ENCODE results near the gene SLC9A9.
"Not testable (repeated sequence)": the region's sequence is repeated elsewhere in the genome, so short reads cannot be mapped to it uniquely, and the experiment has no call there.

SLC9A9 gene

GRCh38 chr3:143306407-143306806, 541.9 kb downstream of the SLC9A9 start:
- DNase-seq = no peak

- no peak for DNase-seq
These were observed 545.6 kb downstream of the SLC9A9 start for GRCh38 chr3:143302638-143303171.

DNA sequence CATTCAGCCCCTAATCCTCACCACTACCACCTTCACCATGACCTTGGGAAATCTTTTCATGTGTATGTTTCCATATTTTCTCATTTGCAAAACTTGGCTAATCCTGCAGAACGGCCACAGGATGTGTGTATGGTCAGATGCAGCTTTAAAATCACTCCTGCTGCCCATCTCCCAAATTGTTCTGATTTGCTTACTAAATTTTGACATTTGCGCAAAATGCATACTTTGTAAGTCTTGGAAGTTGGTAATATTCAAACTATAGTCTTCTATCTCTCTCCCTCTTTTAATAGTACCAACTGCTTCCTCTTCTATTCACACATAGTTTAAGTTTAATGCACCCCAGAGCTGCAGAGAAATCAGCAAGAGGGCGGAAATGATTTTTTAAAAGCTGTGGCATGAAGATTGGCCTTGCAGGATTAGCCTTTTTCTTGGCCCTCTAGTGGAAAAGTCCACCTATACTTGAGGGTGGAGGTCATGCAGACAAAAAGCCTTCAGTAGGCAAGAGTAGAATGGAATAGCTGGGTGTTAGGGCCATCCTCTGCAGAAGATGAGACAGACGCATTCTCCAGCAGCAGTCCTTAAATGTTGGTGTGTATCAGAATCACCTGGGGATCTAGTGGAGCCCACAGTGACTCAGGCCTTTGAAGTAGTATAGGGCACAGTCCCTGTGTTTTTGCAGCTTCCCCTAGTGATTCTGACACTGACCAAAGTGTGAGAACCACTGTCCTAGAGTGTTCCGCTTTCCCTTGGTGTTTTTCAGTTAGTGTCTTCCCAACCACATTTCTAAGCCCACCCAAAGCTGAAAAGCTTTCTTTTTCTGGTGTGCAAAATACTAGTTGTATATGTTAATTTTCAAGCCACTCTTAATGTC, 547.0 kb downstream of the SLC9A9 start:
- no peak for DNase-seq

DNA sequence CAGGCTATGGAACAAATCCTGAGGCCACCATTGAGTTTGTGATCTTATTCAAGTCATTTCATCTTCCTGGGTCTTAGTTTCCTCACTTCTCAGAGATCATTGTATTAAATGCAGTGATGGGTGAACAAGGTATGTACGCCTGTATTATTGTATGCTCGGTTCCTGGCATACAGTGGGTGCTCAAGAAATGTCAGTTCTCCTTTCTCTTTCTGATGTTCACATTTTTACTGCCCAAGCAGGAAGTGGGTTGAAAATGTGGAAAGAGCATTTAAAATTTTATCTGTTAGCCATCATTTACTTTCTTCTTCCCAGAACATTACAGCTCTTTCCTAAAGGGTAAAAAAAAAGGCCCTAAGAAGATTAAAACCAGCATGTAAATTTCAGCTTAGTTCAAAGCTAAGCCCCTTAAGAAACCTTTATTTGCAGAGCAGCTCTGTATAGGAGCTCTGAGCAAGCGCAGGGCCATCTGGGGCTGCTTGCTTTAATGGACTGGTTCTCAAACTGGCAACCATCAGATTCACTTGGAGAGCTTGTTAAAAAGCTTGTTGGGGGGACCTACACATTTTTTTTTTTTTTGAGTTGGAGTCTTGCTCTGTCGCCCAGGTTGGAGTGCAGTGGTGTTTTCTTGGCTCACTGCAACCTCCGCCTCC, 549.3 kb downstream of the SLC9A9 start:
- no peak for DNase-seq

- no peak for DNase-seq
These were observed 549.9 kb downstream of the SLC9A9 start for GRCh38 chr3:143298380-143298779.

- no peak for DNase-seq
These were observed 552.8 kb downstream of the SLC9A9 start for GRCh38 chr3:143295201-143296080.

- no peak for DNase-seq
These were observed 554.1 kb downstream of the SLC9A9 start for GRCh38 chr3:143294188-143294587.

- no peak for DNase-seq
These were observed 556.3 kb downstream of the SLC9A9 start for GRCh38 chr3:143291836-143292447.

DNA sequence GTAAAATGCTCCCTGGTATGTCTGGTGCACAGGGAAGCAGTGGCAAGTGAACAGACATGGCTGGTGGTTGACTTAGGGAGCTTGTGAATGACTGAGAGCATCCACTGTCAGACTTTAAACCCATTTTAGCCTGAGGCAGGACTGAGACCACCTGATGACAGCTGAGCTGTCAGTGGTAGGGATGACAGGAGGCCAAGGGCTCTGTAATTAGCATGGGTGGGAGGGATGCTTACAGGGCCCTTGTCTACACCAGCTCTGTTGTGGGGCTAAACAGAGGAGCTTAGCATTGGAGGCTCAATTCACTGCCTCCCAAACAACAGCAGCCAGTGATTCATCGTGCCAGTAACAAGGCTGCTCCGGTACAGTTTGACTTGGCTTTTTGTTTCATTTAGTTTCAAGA, 559.3 kb downstream of the SLC9A9 start:
- DNase-seq = no peak

GRCh38 chr3:143287403-143287802, 560.9 kb downstream of the SLC9A9 start:
- DNase-seq = no peak

- DNase-seq = no peak
These were observed 561.8 kb downstream of the SLC9A9 start for GRCh38 chr3:143286392-143287010.

DNA sequence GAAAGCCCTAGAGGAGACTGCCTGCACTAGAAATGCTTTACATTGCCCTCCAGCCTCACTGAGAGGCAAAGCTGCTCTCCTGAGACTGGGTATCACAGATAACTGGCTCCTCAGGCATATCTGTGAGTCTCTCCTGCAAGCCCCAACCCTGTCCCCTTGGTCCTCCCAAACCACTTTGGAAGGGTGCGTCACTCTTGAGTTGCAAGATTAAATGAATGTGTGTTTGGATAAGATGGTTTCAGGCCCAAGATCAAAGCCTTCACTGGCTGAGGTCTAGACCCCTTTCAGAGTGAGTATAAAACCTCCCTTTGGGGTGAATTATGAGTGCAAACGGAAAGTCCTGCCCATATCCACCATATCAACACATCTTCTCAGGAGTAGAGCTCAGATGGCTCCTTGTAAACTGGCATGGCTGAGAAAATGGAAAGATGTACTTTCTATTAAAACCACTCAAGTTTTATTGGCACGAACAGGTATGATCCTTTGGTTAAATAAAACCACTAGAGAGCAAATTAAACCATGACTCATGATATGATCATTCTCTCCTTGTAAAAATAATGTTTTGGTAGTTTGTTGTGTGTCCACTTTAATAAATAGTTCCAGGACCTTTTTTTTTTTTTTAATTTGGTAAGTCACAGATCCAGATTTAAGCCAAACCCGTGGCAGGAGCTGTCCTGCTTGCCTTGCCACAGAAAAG, 564.7 kb downstream of the SLC9A9 start:
- peak; percentile 18 for DNase-seq

GRCh38 chr3:143280984-143281383, 567.3 kb downstream of the SLC9A9 start:
- no peak for DNase-seq

DNA sequence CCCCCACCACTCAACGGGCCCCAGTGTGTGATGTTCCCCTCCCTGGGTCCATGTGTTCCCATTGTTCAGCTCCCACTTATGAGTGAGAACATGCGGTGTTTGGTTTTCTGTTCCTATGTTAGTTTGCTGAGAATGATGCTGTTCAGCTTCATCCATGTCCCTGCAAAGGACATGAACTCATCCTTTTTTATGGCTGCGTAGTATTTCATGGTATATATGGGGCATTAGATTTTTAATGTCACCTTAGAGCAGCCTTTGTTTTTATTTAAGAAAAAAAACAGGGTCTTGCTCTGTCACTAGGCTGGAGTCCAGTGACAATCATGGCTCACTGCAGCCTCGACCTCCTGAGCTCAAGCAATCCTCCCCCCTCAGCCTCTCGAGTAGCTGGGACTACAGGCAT, 568.7 kb downstream of the SLC9A9 start:
- DNase-seq = not testable (repeated sequence)

- no peak for DNase-seq
These were observed 569.5 kb downstream of the SLC9A9 start for GRCh38 chr3:143278721-143279120.

- DNase-seq = no peak
These were observed 570.7 kb downstream of the SLC9A9 start for GRCh38 chr3:143277531-143277930.

DNA sequence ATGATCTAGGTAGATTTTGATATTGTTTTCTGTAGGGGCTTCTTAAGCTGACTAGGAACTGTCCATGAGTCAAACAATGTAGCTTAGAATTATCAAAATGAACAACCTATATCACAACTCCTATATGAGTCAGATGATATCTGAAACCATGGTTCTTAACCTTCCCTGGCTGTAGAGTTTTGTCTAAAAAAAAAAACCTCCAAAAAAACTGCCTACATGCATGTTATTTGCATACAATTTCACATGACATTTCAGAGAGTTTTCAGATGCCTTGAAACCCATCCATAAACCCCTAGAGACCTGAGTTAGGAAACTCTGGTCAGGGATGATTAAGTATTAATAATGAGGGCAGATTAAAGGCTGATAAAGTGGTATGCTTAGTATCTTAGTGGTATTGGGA, 571.7 kb downstream of the SLC9A9 start:
- DNase-seq = no peak

GRCh38 chr3:143273975-143274690, 574.1 kb downstream of the SLC9A9 start:
- no peak for DNase-seq

DNA sequence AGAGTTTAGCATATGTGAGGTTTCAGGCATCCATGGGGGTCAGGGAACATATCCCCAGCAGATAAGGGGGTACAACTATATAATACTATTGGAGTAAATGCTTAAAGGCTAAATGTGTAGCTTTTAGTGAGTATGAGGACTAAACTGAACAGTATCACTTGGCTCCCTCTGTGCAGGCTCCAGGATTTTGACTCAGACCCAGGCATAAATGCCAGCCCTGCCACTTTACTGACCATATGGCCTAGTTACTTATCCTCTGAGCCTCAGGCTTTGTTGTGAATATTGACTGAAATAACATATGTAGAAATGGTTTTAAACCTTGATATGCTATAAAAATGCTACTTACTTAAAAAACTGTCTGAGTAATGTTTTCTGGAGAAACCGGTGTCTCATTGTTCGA, 577.1 kb downstream of the SLC9A9 start:
- DNase-seq = no peak

DNA sequence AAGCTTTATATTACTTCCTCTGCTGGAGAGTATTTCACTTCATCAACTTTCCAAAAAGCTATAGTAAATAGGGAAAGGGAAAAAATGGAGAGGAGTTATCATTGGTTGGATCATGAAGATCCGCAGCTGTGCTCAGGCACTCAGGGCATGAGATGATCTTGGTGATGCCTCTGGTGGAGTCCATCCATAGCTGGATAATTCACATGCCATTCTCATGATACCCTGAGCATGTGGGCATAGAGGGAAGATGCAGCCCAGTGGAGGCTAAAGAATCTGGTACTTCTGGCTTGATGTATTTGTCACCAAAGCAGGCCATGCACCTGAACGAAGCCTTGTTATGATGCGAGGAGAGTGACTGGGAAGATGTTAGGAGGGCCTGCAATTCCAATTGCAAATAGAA, 578.5 kb downstream of the SLC9A9 start:
- DNase-seq = no peak

DNA sequence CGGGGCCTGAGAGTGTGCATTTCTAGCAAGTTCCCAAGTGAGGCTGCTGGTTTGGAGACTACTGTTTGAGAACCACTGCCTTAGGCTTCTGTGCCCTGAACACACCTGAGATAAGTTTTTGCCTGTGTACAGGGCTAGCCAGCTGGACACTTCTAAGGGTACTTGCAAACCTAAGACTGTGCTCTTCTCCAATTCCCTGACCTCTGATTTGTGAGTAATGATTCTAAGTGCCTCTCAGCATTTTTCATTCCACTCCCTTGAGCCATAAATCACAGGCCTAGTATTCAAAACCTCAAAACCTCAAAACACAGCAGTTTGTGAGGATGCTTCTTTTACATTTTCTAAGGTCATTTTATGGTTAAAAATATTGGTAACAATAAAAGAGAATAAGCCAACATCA, 580.3 kb downstream of the SLC9A9 start:
- no peak for DNase-seq
